KOPT-K1 (cell line): ENCODE measurements around the gene NISCH.

Experiments used
- H3K27ac ChIP-seq: fragments of 200-600 bp; sonication (generic); 2 replicates; pipeline ENCODE4 v1.5.1; 2016; ENCODE audit warnings: antibody characterized with exemption, mild to moderate bottlenecking, low read depth, low read length; ENCODE audit not compliant: poor library complexity, severe bottlenecking
- H3K36me3 ChIP-seq: fragments of 200-600 bp; sonication (generic); 2 replicates; pipeline ENCODE4 v1.5.1; 2017; ENCODE audit warnings: antibody characterized with exemption, mild to moderate bottlenecking, low read length, moderate library complexity; ENCODE audit not compliant: insufficient read depth
- H3K9me3 ChIP-seq: fragments of 200-600 bp; sonication (generic); 2 replicates; pipeline ENCODE4 v1.5.1; 2017; ENCODE audit warnings: antibody characterized with exemption, low read length, mild to moderate bottlenecking; ENCODE audit not compliant: insufficient read depth, poor library complexity, severe bottlenecking

The NISCH gene

DNA sequence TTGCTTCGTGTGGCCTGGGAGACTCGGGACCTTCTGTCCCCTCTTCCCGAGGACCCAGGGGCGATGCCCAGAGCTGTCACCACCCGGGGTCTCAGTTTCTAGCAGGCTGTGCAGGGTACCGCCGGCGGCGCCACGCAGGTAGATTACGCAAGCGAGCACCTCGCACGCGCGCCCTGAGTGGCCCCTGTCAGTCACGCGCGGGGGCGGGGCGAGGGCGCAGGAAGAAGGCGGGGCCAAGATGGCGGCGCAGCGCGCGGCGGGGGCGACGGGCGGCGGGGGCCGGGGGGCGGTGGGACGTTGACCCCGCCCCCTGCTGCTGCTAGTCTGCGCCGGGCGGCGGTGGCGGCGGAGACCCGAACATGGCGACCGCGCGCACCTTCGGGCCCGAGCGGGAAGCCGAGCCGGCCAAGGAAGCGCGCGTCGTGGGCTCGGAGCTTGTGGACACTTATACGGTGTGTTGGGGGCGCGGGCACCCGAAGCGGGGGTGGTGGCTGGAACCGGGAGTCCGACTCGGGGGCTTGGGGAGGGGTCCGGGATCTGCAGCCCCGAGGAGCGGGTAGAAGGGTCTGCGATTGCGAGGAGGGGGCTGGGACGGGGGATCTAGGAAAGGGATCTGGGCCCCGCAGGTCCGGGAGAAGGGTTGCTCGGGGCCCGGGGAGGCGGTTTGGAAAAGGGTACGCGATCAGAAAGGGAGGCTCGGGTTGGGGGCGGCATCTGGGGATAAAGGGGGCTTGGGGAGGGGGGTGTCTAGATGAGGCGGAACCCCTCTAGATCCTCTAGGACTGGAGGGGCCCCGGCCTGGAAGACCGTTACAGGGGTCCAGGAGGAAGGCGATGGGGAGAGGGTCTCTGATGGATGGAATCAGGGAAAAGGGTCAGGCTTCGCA is at the start of gene NISCH:
TSS of gene NISCH (plus strand) at position 322 of the 886 bp plus-strand sequence. CDS start at position 360, 38 bp downstream.
- no peaks in the 10 kb centered on the region for H3K9me3 ChIP-seq
- H3K36me3 ChIP-seq = peaks cover 31% of the 10 kb centered on the region
- H3K27ac ChIP-seq = peak within 1 kb of the TSS; percentile 83

DNA sequence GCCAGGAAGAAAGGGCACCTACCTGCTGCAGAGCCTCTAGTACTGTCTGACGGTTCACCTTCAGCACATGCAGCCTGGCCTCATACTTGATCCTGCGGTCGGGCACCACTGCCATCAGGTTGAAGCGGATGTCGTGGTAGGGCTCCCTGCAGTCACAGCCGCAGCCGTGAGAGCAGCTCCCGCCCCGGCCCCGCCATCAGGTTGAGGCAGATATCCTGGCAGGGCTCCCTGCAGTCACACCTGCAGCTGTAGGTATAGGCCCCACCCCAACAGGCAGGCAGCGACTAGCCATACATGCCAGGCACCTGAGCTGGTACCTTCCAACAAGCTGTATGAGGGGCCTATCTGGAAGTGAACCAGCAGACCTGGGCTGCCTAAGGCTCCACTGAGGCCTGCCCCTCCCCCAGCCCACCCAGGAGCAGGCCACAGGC is 49.2 kb upstream of the NISCH start:
- H3K27ac ChIP-seq = peak overlapping the region; percentile 6
- peaks cover 76% of the 10 kb centered on the region for H3K36me3 ChIP-seq
- no peaks in the 10 kb centered on the region for H3K9me3 ChIP-seq

DNA sequence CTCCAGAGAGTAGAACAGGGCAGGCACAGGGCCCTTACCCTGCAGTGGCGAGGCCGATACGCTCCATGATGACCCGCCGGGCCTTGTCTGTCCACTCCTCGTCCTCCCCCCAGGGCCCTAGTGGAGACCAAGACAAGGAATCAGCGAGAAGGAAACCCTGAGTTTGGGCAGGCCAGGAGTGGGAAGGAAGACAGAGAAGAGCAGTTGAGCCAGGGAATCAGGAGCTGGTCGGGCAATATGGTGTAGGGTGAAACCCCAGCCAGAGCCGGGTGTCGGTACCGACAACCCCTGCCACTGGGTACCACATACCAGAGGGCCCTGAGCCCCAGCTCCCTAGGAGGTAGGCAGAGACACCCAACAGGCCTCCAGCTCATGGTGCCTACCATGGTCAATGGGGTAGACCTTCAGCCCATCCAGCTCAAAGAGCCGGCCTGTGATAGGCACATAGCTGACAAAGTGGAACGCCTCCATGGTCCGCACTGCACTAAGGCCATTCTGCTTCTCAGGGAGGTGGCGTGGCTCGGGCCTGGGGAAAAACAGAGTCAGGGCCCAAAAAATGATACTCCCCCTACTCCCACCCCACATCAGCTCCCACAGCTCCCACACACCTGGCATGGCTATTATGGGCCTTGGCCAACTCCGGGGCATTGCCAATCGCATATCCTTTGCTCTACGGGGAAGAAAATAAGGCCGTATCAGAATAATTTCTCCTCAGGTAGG is 48.5 kb upstream of the NISCH start:
- H3K36me3 ChIP-seq = peaks cover 69% of the 10 kb centered on the region
- H3K27ac ChIP-seq = no peak overlapping the region
- H3K9me3 ChIP-seq = no peaks in the 10 kb centered on the region

DNA sequence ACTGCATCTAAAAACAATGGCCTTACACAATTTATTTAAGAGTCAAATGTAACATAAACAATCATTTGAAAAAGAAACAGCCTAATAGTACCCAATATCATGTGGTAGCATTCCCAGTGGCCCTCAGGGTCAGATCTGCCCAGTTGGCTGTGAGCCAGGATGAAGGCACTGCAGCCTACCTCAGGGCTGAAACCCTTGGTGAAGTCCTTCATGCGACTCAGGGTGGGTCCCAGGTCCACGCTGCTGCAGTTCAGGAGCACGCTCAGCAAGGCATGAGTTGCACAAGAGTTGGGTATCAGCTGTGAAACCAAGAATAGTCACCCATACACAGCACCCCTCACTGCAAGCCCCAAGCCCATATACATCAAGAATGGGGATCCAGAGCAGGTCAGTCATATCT is 47.6 kb upstream of the NISCH start:
- no peak overlapping the region for H3K27ac ChIP-seq
- H3K9me3 ChIP-seq = no peaks in the 10 kb centered on the region
- peaks cover 65% of the 10 kb centered on the region for H3K36me3 ChIP-seq

DNA sequence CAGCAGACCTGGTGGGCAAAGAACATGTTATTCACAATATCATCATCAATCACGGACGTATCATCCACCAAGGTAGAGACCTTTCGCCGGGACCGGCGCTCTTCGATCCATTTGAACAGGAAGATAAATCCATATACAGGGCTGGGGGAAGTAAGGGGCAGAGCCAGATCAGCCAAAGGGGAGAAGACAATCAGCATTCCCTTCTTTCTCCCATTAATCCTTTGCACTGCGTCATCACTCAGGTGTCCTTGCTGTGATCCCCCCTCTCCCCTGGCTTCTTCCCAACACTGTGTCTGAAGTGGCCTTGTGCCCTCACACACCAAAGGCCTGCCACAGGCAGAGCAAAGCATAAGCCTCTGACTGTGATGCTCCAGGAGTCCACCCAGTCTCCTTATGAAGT is 46.9 kb upstream of the NISCH start:
- Histone ChIP-seq H3K9me3 (no peaks in the 10 kb centered on the region), H3K27ac (peak overlapping the region; percentile 86), H3K36me3 (peaks cover 64% of the 10 kb centered on the region)

DNA sequence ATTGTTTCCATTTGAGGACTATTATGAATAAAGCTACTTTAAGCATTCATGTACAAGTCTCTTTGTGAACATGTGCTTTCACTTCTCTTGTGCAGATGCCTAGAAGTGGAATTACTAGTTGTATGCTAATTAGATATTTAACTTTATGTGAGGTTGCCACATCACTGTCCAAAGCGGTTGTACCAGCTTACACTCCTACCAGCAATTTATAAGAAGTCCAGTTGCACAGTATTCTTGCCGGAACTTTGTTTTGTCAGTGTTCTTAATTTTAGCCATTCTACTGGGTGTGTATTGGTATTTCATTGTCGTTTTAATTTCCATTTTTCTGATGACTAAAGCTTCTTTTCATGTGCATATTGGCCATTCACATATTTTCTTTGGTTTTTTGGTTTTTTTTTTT is 39.6 kb upstream of the NISCH start:
- Histone ChIP-seq H3K9me3 (no peaks in the 10 kb centered on the region), H3K36me3 (peaks cover 66% of the 10 kb centered on the region)

DNA sequence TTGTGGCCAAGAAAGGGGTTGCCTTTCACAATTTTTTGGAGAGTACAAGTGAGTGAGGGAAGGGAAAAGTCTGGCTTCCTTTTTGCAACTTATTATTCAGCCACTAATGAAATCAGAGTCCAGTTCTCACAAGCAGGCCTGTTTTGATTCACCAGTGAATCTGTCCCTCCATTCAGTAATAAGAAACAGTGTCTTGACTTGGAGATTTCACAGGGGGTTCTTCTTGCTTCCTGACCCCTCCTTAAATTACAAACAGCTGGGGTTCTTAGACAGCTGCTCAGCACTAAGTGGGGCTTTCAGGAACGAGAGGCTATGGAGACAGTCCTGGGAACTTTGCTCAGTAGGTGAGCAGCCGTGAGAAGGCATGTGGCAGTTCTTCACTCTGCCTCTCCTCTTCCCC is 35.0 kb upstream of the NISCH start:
- Histone ChIP-seq H3K36me3 (peaks cover 43% of the 10 kb centered on the region), H3K27ac (no peak overlapping the region), H3K9me3 (no peaks in the 10 kb centered on the region)

More for the DNA sequence above, 39.6 kb upstream of the NISCH start:
- H3K27ac ChIP-seq = no peak overlapping the region

DNA sequence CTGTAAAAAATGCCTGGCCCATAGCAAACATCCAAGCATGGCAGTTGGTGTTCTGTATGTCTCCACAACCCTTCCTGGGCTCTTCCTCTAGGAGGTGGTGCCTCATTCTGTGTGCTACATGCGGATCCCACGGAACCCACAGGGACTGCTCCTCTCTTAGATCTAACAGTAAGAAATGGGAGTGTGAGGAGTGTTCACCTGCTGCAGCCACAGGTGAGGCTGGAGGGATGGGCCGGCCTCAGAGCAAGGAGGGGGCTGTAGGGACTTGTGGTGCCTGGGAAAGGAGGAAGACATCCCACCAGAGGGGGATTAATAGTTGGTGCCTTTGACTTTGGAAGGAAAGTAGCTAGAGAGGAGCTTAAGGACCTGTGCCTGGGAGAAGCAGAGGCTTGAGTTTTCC is 32.7 kb upstream of the NISCH start:
- Histone ChIP-seq H3K9me3 (no peaks in the 10 kb centered on the region), H3K27ac (no peak overlapping the region), H3K36me3 (peaks cover 30% of the 10 kb centered on the region)

DNA sequence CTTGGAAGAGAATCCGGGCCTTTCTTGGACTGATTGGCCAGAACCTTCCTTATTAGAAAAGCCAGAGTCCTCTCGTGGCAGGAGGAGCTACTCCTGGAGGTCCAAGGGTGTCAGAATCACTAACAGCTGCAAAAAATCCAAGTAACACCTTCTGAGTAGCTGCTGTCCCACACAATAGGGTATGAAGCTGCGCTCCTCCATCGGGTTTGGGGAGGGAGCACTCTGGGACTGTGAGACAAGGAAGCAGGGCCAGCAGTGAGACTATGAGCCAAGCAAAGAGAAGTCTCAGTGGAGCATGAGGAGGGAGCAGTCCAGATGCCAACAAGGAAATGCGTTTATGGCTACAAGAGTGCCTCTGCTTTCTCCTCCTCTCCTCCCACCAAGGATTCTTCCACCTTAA is 32.2 kb upstream of the NISCH start:
- H3K9me3 ChIP-seq = no peaks in the 10 kb centered on the region
- H3K36me3 ChIP-seq = peaks cover 25% of the 10 kb centered on the region

DNA sequence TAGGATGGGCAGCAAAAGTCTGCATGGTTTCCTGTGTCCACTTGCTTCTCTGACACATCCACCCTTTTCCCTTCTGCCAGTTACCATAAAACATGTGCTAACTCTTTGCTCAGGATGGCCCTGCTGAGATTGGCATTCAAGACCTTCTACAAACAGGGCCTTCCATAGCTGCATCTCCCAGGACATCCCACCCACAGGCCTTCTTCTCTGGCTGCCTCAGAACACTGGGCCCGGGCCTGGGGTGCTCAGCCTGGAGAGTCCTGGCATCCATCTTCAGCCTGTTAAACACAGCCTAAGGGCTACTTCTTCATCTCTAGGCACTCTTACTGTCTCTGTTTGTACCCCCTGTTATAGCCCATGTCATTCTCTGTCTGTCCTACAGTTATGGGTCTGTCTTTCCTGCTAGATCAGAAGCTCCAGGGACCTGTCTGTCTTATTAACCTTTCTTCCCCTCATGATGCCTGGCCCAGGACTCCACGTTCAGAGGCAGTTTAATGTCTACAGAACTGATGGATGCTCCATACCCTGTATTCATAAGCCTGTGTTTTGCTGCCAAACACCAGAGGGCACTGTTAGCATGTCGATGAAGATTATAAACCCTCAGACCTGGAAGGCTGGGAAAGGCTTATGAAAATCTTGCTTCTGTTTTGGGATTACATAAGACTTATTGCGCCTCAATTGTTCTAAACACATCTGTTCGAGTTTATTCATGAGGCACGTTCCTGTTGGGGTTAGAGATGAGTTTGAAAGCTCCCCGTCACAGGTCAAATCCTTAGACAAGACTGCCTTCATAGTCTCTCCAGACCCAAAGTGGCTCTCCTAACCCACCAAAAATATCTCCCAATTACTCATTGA is 27.0 kb upstream of the NISCH start:
- no peaks in the 10 kb centered on the region for H3K9me3 ChIP-seq
- no peaks in the 10 kb centered on the region for H3K36me3 ChIP-seq

More for the DNA sequence above, 32.2 kb upstream of the NISCH start:
- H3K27ac ChIP-seq = no peak overlapping the region

DNA sequence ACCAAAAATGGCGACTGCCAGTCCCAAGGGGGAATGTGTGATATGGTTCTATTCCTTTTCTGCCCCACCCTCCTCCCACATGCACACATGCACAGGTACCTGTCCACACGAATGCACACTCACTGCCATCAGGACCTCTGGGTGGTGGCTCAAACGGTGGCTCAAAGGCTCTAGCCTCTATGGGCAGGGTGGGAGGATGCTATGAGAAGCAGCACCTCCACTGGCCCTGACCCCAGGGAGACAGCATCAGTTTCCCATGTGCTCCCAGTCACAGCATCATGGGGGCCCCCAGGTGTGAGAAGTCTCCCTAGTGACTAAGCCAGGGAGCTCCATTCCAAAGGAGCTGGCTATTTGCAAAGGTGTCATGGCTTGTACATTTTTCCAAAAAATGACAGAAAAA is 26.4 kb upstream of the NISCH start:
- Histone ChIP-seq H3K36me3 (no peaks in the 10 kb centered on the region), H3K27ac (no peak overlapping the region), H3K9me3 (no peaks in the 10 kb centered on the region)

More for the DNA sequence above, 27.0 kb upstream of the NISCH start:
- H3K27ac ChIP-seq = no peak overlapping the region

DNA sequence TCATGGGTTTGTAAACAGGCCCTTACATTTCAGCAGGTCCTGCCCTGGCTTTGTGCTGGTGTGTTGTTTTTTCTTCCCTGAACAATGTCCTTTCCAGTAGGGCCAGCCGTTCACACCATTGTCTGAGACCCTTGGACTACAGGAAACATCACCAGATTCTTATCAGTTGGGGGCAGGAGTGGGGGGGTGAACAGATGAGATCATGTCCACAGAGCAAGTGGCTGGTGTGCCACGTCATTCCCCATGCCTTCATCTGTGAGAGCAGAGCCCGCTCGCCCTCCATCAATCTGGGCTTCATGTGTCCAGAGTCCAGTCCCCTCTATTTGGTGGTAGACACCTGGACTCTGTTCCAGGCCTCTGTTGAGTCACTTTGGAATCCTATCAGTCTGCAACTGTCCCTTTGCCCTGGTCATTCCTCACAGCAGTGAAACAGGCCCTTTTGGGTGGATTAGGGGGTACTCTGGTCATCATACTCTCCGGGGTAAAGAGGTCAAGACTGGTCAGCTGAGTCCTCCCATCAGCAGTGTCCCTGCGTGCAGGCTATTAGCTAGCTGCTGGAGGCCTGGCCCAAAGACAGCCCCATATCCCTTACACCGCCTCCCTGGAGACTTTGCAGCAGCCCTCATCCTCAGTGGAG is 25.5 kb upstream of the NISCH start:
- H3K27ac ChIP-seq = no peak overlapping the region
- no peaks in the 10 kb centered on the region for H3K9me3 ChIP-seq
- H3K36me3 ChIP-seq = no peaks in the 10 kb centered on the region

DNA sequence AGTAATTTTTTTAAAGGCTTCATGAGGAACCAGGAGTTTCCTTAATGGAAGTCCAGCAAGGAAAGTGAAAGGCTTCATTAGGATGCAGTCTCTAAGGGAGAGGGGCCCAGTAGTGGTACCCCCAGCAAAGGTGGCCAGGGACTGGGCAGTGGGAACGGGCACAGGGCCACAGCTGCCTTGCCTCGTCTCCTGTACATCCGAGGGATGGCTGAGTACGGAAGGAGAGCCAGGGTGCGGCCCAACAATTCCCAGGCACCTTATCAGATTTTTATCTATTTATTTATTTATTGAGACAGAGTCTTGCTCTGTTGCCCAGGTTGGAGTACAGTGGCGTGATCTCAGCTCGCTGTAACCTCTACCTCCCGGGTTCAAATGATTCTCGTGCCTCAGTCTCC is 25.0 kb upstream of the NISCH start:
- Histone ChIP-seq H3K27ac (no peak overlapping the region), H3K9me3 (no peaks in the 10 kb centered on the region), H3K36me3 (no peaks in the 10 kb centered on the region)

DNA sequence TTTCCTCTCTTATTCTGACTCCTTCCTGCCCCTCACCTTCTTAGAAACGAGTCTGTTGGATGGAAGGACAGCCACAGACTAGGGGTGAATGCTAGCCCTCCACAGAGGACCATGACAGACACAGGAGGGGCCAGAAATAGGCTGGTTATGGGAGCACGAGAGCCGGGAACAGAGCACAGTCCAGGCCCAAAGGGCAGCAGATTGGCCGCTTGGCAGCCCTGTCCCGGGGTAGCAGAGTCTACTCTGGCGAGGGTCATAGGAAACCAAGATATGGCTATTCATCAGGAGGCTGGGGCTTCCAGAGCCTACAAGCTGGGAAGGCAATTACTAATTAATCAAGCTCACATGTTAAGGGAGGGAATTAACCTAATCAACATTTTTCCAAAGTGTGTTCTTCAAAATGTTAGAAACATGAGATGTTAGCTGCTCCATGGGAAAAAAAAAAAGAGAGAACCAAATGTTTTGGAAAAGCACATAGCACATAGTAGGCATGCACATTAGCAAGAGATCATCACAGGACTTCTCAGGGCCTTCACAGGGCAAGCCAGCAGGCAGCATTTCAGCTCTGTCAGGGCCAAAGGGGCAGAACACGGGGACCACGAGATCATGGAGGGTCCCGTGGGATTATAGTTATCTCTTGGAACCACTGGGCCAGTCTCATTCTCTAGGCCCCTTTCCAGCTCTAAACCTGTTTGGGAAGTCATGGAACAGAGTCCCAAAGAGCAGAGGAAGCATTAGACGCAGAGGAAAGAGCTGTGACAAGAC is 23.8 kb upstream of the NISCH start:
- H3K27ac ChIP-seq = no peak overlapping the region
- H3K9me3 ChIP-seq = no peaks in the 10 kb centered on the region
- H3K36me3 ChIP-seq = no peaks in the 10 kb centered on the region
